ENCODE measurements around the gene NMT1. TPM values are rescaled to one million over a fixed set of nuclear protein-coding genes. Genes with fewer than 3 reads are reported as not detected.

Gene NMT1
- total RNA-seq, 1 donor from 2014 or later, result 81.9 TPM

GRCh38 chr17:45091778-45092425 lies 30.8 kb downstream of the NMT1 start:
- DNase-seq (ENCODE audit: low read depth), result no peak
- no peak for TF ChIP-seq CTCF (conservative IDR thresholded peaks at IDR 0.05; ENCODE audit: low read depth, low read length)
- H3K4me3 ChIP-seq (ENCODE audit: low read depth, low read length), result no peak overlapping the region

- H3K4me3 ChIP-seq (ENCODE audit: low read depth, low read length), result no peak overlapping the region
- TF ChIP-seq CTCF (conservative IDR thresholded peaks at IDR 0.05; ENCODE audit: low read depth, low read length), result no peak
- DNase-seq (ENCODE audit: low read depth), result peak; percentile 89
These were observed 31.9 kb downstream of the NMT1 start for GRCh38 chr17:45092911-45093430.

- no peak for TF ChIP-seq CTCF (conservative IDR thresholded peaks at IDR 0.05; ENCODE audit: low read depth, low read length)
- DNase-seq (ENCODE audit: low read depth), result no peak
- no peak overlapping the region for H3K4me3 ChIP-seq (ENCODE audit: low read depth, low read length)
These were observed 32.5 kb downstream of the NMT1 start for GRCh38 chr17:45093444-45094110.

GRCh38 chr17:45096141-45096540 lies 35.0 kb downstream of the NMT1 start:
- peak; percentile 82 for TF ChIP-seq CTCF (conservative IDR thresholded peaks at IDR 0.05; ENCODE audit: low read depth, low read length)
- H3K4me3 ChIP-seq (ENCODE audit: low read depth, low read length), result no peak overlapping the region
- no peak for DNase-seq (ENCODE audit: low read depth)

- no peak overlapping the region for H3K4me3 ChIP-seq (ENCODE audit: low read depth, low read length)
- no peak for TF ChIP-seq CTCF (conservative IDR thresholded peaks at IDR 0.05; ENCODE audit: low read depth, low read length)
- DNase-seq (ENCODE audit: low read depth), result no peak
These were observed 35.8 kb downstream of the NMT1 start for GRCh38 chr17:45096926-45097325.

- DNase-seq (ENCODE audit: low read depth), result no peak
- H3K4me3 ChIP-seq (ENCODE audit: low read depth, low read length), result no peak overlapping the region
- TF ChIP-seq CTCF (conservative IDR thresholded peaks at IDR 0.05; ENCODE audit: low read depth, low read length), result no peak
These were observed 37.2 kb downstream of the NMT1 start for GRCh38 chr17:45098081-45098868.

Data from epithelial cell of proximal tubule (primary cell).